WTC11 (cell line): Measurements from ENCODE around the gene ZBTB43. TPM values are rescaled to one million over a fixed set of nuclear protein-coding genes. Genes with fewer than 3 reads are reported as not detected.
"Not testable (repeated sequence)": the region's sequence is repeated elsewhere in the genome, so short reads cannot be mapped to it uniquely, and the experiment has no call there.

Experiments
- ATAC-seq: fragments of 200-7000 bp; cut with Tn5 transposase; 2 replicates; pipeline ENCODE4 v1.10.0; 2021; ENCODE audit warnings: mild to moderate bottlenecking, moderate library complexity
- CTCF ChIA-PET: fragments of 300-600 bp; sonication (Branson Sonifier 250); formaldehyde crosslinking; loops from one replicate; lab custom pipeline; 2021; ENCODE audit warnings: antibody characterized with exemption; lab: Charles Lee
- POLR2A ChIA-PET: fragments of 350-600 bp; sonication (Branson Sonifier 250); formaldehyde crosslinking; loops from one replicate; lab custom pipeline; 2021; ENCODE audit warnings: antibody characterized with exemption; lab: Charles Lee
- DNase-seq: peaks from one replicate; pipeline ENCODE4 v3.0.0; 2021; ENCODE audit warnings: low spot score
- H3K27ac Mint-ChIP-seq: 2 replicates; pipeline ENCODE4 v1.8.0; 2021; ENCODE audit warnings: mixed read lengths
- H3K27me3 Mint-ChIP-seq: 2 replicates; pipeline ENCODE4 v1.8.0; 2021; ENCODE audit warnings: low read depth, mild to moderate bottlenecking, moderate library complexity, mixed read lengths
- H3K36me3 Mint-ChIP-seq: 2 replicates; pipeline ENCODE4 v1.8.0; 2021; ENCODE audit warnings: mixed read lengths
- H3K4me1 Mint-ChIP-seq: 2 replicates; pipeline ENCODE4 v1.8.0; 2022; ENCODE audit warnings: mixed read lengths
- H3K4me3 Mint-ChIP-seq: 2 replicates; pipeline ENCODE4 v1.8.0; 2021; ENCODE audit warnings: mild to moderate bottlenecking, moderate library complexity, mixed read lengths
- H3K9me3 Mint-ChIP-seq: 2 replicates; pipeline ENCODE4 v1.8.0; 2021; ENCODE audit warnings: mixed read lengths
- AR ChIP-seq: fragments of 250-450 bp; sonication (Bioruptor Pico); IDR thresholded peaks from 2 replicates; pipeline ENCODE4 v1.9.0; 2021; ENCODE audit warnings: mild to moderate bottlenecking
- CREM ChIP-seq: sonication (generic); formaldehyde crosslinking; IDR thresholded peaks from 2 replicates; pipeline ENCODE4 v1.8.1; 2022; ENCODE audit warnings: mild to moderate bottlenecking, missing genetic modification reagents, moderate library complexity
- EMX1 ChIP-seq: fragments of 250-450 bp; sonication (Bioruptor Pico); IDR thresholded peaks from 2 replicates; pipeline ENCODE4 v1.8.0; 2021; ENCODE audit warnings: mild to moderate bottlenecking
- FOXK1 ChIP-seq: sonication (generic); formaldehyde crosslinking; IDR thresholded peaks from 2 replicates; pipeline ENCODE4 v1.8.0; 2022; ENCODE audit warnings: mild to moderate bottlenecking, moderate library complexity, missing genetic modification reagents
- GRHL2 ChIP-seq: fragments of 250-450 bp; sonication (Bioruptor Pico); IDR thresholded peaks from 2 replicates; pipeline ENCODE4 v1.8.0; 2022; ENCODE audit warnings: mild to moderate bottlenecking, moderate library complexity; ENCODE audit not compliant: insufficient replicate concordance, severe bottlenecking
- GTF2I ChIP-seq: fragments of 250-450 bp; sonication (Bioruptor Pico); conservative IDR thresholded peaks from 2 replicates; pipeline ENCODE4 v1.4.0; 2021; ENCODE audit warnings: mild to moderate bottlenecking
- MLX ChIP-seq: sonication (generic); formaldehyde crosslinking; IDR thresholded peaks from 2 replicates; pipeline ENCODE4 v1.8.1; 2023; ENCODE audit warnings: mild to moderate bottlenecking, missing genetic modification reagents, moderate library complexity
- NFATC4 ChIP-seq: fragments of 250-450 bp; sonication (Bioruptor Pico); IDR thresholded peaks from 2 replicates; pipeline ENCODE4 v1.9.0; 2021; ENCODE audit warnings: mild to moderate bottlenecking
- SMAD3 ChIP-seq: sonication (generic); formaldehyde crosslinking; IDR thresholded peaks from 2 replicates; pipeline ENCODE4 v1.8.0; 2022; ENCODE audit warnings: missing genetic modification reagents, mild to moderate bottlenecking, borderline replicate concordance
- STAT6 ChIP-seq: sonication (generic); formaldehyde crosslinking; conservative IDR thresholded peaks from 2 replicates; pipeline ENCODE4 v1.8.1; 2023; ENCODE audit warnings: mild to moderate bottlenecking, low read depth, missing genetic modification reagents, moderate library complexity
- TEAD4 ChIP-seq: sonication (generic); formaldehyde crosslinking; IDR thresholded peaks from 2 replicates; pipeline ENCODE4 v1.8.0; 2022; ENCODE audit warnings: mild to moderate bottlenecking, missing genetic modification reagents
- USF1 ChIP-seq: sonication (generic); formaldehyde crosslinking; IDR thresholded peaks from 2 replicates; pipeline ENCODE4 v1.8.0; 2022; ENCODE audit warnings: mild to moderate bottlenecking, missing genetic modification reagents
- ZNF121 ChIP-seq: sonication (generic); formaldehyde crosslinking; IDR thresholded peaks from 2 replicates; pipeline ENCODE4 v1.8.0; 2023; ENCODE audit warnings: missing genetic modification reagents
- ZNF396 ChIP-seq: fragments of 250-450 bp; sonication (Bioruptor Pico); IDR thresholded peaks from 2 replicates; pipeline ENCODE4 v1.8.0; 2021; ENCODE audit warnings: mild to moderate bottlenecking, moderate library complexity, borderline replicate concordance
- total RNA-seq: library from RNA; stranded (reverse); gene quantifications from 3 replicates; pipeline ENCODE4 v1.2.3, GENCODE V29; 2021

The ZBTB43 gene
- total RNA-seq, 1 experiment from 2014 or later: 23.8 TPM

GRCh38 chr9:126775926-126776325 lies 28.9 kb upstream of the ZBTB43 start:
- no peaks in the 10 kb centered on the region for H3K9me3 Mint-ChIP-seq
- H3K36me3 Mint-ChIP-seq: no peaks in the 10 kb centered on the region
- no peaks in the 10 kb centered on the region for H3K4me1 Mint-ChIP-seq
- no peak overlapping the region for H3K4me3 Mint-ChIP-seq
- no peak for TF ChIP-seq SMAD3 (CRISPR knock-in tag)
- no peak for TF ChIP-seq STAT6
- H3K27me3 Mint-ChIP-seq: peaks cover 13% of the 10 kb centered on the region
- DNase-seq (no peak), ATAC-seq (no peak)
- ChIA-PET POLR2A (no interaction called here), CTCF (interaction anchor here (12.5 kb wide), 1 partner anchor 72 kb away, joined by 734 read pairs; no protein-coding TSS in a partner anchor)
- H3K27ac Mint-ChIP-seq: no peak overlapping the region

- Mint-ChIP-seq H3K36me3 (no peaks in the 10 kb centered on the region), H3K4me1 (0 out of 2 replicates have a peak, but pooled peaks cover 4% of the 10 kb centered on the region), H3K9me3 (no peaks in the 10 kb centered on the region), H3K27ac (no peak overlapping the region), H3K27me3 (peaks cover 20% of the 10 kb centered on the region)
- CTCF ChIA-PET: interaction anchor here (0.6 to 12.5 kb wide), 16 partner anchors 13 to 276 kb away, joined by 3 to 734 read pairs (median 4); no protein-coding TSS in a partner anchor
- ATAC-seq (peak; percentile 91), DNase-seq (peak; percentile 69)
- POLR2A ChIA-PET: interaction anchor here (0.7 kb wide), 1 partner anchor 72 kb away, joined by 4 read pairs; no protein-coding TSS in a partner anchor
- TF ChIP-seq GRHL2 (CRISPR knock-in tag) (no peak), EMX1 (CRISPR knock-in tag) (no peak), GTF2I (no peak), ZNF396 (CRISPR knock-in tag) (no peak), ZNF121 (CRISPR knock-in tag) (peak; percentile 50; the same call in 1 of the 2 replicates), TEAD4 (CRISPR knock-in tag) (no peak), MLX (CRISPR knock-in tag) (no peak), FOXK1 (CRISPR knock-in tag) (no peak)
- TF ChIP-seq, all 79 proteins: peak for 1
- no peak overlapping the region for H3K4me3 Mint-ChIP-seq
Measured at GRCh38 chr9:126777733-126778132, 27.1 kb upstream of the ZBTB43 start.

- DNase-seq: no peak
- 0 out of 2 replicates have a peak, but pooled peaks cover 4% of the 10 kb centered on the region for H3K4me1 Mint-ChIP-seq
- POLR2A ChIA-PET: interaction anchor here (0.7 kb wide), 1 partner anchor 72 kb away, joined by 4 read pairs; no protein-coding TSS in a partner anchor
- no peaks in the 10 kb centered on the region for H3K9me3 Mint-ChIP-seq
- CTCF ChIA-PET: interaction anchor here (0.6 to 12.5 kb wide), 16 partner anchors 13 to 277 kb away, joined by 3 to 734 read pairs (median 4); no protein-coding TSS in a partner anchor
- H3K36me3 Mint-ChIP-seq: no peaks in the 10 kb centered on the region
- peaks cover 20% of the 10 kb centered on the region for H3K27me3 Mint-ChIP-seq
- no peak for TF ChIP-seq EMX1 (CRISPR knock-in tag)
- no peak for TF ChIP-seq NFATC4 (CRISPR knock-in tag)
- TF ChIP-seq USF1 (CRISPR knock-in tag): no peak
- no peak for TF ChIP-seq CREM (CRISPR knock-in tag)
- TF ChIP-seq AR (CRISPR knock-in tag): no peak
- ATAC-seq: no peak
- no peak overlapping the region for H3K4me3 Mint-ChIP-seq
- H3K27ac Mint-ChIP-seq: no peak overlapping the region
Measured at GRCh38 chr9:126778141-126778540, 26.7 kb upstream of the ZBTB43 start.

- H3K4me3 Mint-ChIP-seq, H3K4me1 Mint-ChIP-seq, H3K27ac Mint-ChIP-seq, H3K9me3 Mint-ChIP-seq, DNase-seq, ATAC-seq, H3K36me3 Mint-ChIP-seq, POLR2A ChIA-PET: not testable (repeated sequence)
- peaks cover 19% of the 10 kb centered on the region for H3K27me3 Mint-ChIP-seq
- CTCF ChIA-PET: interaction anchor here (0.8 to 12.5 kb wide), 11 partner anchors 12 to 277 kb away, joined by 3 to 734 read pairs (median 4); no protein-coding TSS in a partner anchor
Measured at GRCh38 chr9:126778696-126779095, 26.1 kb upstream of the ZBTB43 start.
